Measurements from ENCODE around the gene TENM3. TPM values are rescaled to one million over a fixed set of nuclear protein-coding genes. Genes with fewer than 3 reads are reported as not detected.

The TENM3 gene
- total and polyA plus RNA-seq, 12 donors: 2.6 to 54.4 (median 42.8) TPM

GRCh38 chr4:182600856-182601255, 357.7 kb downstream of the TENM3 start:
- 82 to 97% (median 88%) methylated on average over 8 of the region's 8 CpGs for WGBS, 4 donors
- no peak overlapping the region for H3K27ac ChIP-seq
- no peak overlapping the region for H3K4me3 ChIP-seq

DNA sequence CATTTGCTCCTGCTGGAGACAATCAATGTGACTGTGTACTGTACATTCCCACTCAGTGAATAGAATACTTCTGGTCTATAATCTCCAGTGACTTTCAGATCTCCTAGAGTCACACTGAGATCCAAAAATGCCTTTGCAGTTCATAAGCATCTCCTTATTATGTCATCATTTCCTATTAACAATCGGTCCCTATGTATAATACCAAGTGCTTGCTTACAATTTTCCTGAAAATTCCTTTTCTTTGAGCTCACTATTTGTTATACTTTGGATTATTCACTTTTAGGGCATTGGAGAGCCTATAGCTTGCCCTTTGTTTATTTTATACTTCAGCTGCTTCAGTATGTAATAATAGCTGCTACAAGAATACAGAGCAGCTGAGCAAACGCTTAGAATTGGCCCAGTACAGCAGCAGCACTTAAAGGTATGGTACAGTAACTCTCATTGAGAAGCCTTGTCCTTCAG, 361.0 kb downstream of the TENM3 start:
- no peak for DNase-seq
- no peak overlapping the region for H3K4me3 ChIP-seq
- intact Hi-C loops (cut with DNase I): no loop called here
- no peaks in the 10 kb centered on the region for H3K27me3 ChIP-seq
- WGBS, 4 donors: 61 to 87% (median 74%) methylated on average over 2 of the region's 2 CpGs
- H3K27ac ChIP-seq: no peak overlapping the region
- no peak for TF ChIP-seq POLR2A (IDR thresholded peaks at IDR 0.05)
- TF ChIP-seq, protein P1, sequence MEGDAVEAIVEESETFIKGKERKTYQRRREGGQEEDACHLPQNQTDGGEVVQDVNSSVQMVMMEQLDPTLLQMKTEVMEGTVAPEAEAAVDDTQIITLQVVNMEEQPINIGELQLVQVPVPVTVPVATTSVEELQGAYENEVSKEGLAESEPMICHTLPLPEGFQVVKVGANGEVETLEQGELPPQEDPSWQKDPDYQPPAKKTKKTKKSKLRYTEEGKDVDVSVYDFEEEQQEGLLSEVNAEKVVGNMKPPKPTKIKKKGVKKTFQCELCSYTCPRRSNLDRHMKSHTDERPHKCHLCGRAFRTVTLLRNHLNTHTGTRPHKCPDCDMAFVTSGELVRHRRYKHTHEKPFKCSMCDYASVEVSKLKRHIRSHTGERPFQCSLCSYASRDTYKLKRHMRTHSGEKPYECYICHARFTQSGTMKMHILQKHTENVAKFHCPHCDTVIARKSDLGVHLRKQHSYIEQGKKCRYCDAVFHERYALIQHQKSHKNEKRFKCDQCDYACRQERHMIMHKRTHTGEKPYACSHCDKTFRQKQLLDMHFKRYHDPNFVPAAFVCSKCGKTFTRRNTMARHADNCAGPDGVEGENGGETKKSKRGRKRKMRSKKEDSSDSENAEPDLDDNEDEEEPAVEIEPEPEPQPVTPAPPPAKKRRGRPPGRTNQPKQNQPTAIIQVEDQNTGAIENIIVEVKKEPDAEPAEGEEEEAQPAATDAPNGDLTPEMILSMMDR (IDR thresholded peaks at IDR 0.05): no peak
- H3K36me3 ChIP-seq (replicated peaks in 1 of 2): no peaks in the 10 kb centered on the region
- no peaks in the 10 kb centered on the region for H3K4me1 ChIP-seq (replicated peaks in 1 of 2)
- H3K9me3 ChIP-seq (replicated peaks in 1 of 3): no peaks in the 10 kb centered on the region

More at GRCh38 chr4:182600856-182601255, 357.7 kb downstream of the TENM3 start:
- intact Hi-C loops (cut with DNase I): no loop called here
- DNase-seq: no peak
- Histone ChIP-seq H3K36me3 (replicated peaks in 1 of 2) (no peaks in the 10 kb centered on the region), H3K4me1 (replicated peaks in 1 of 2) (no peaks in the 10 kb centered on the region), H3K9me3 (replicated peaks in 1 of 3) (no peaks in the 10 kb centered on the region), H3K27me3 (no peaks in the 10 kb centered on the region)
- TF ChIP-seq POLR2A (IDR thresholded peaks at IDR 0.05): no peak
- TF ChIP-seq, protein P1 (IDR thresholded peaks at IDR 0.05): no peak

DNA sequence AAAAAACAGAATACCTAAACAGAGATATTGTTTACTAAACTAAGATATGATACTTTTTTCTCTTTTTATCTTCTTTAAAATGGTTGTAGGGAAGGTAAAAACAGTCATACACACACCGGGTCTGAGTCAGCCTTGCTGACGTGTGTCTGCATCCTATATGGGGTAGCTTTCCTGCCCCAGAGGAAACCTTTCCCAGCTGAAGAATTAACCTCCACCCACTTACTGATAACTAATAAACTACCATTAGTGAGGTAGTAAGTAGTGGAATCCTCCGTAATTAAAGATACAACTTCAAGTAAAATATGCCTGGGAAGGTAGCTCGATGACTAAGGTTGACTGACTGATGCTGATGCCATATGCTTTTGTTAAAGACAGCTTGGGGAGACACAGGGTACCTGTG, 361.8 kb downstream of the TENM3 start:
- DNase-seq: no peak
- Histone ChIP-seq H3K27me3 (no peaks in the 10 kb centered on the region), H3K4me1 (replicated peaks in 1 of 2) (no peaks in the 10 kb centered on the region), H3K9me3 (replicated peaks in 1 of 3) (no peaks in the 10 kb centered on the region), H3K36me3 (replicated peaks in 1 of 2) (no peaks in the 10 kb centered on the region), H3K4me3 (no peak overlapping the region), H3K27ac (no peak overlapping the region)
- TF ChIP-seq, protein P1 (IDR thresholded peaks at IDR 0.05): no peak
- TF ChIP-seq POLR2A (IDR thresholded peaks at IDR 0.05): no peak
- WGBS, 4 donors: 90 to 96% (median 94%) methylated on average over 4 of the region's 4 CpGs
- intact Hi-C loops (cut with DNase I): no loop called here

DNA sequence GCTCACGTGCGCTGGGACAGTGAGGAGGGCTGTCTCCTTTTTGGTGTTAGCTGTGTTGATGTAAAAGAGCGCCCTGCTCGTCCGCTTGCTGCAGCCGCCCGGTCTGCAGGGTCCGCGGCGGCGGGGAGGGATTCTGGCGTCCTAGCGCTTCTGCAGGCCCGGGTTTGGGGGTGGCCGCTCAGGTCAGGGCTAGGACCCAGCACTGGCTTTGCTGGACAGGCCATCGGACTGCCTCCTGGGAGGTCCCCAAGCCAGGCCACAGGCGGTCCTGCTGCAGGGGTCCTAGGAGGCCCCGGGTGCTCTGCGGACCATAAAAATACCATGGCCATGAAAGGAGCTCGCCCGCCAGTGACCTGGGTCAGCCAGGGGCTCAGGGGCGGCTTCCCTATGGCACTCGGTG, 365.3 kb downstream of the TENM3 start:
- H3K4me1 ChIP-seq (replicated peaks in 1 of 2): no peaks in the 10 kb centered on the region
- no peaks in the 10 kb centered on the region for H3K36me3 ChIP-seq (replicated peaks in 1 of 2)
- intact Hi-C loops (cut with DNase I): no loop called here
- WGBS, 4 donors: 97 to 98% (median 97%) methylated on average over 16 to 23 of the region's 23 CpGs
- H3K9me3 ChIP-seq (replicated peaks in 1 of 3): no peaks in the 10 kb centered on the region
- no peaks in the 10 kb centered on the region for H3K27me3 ChIP-seq
- DNase-seq: no peak
- TF ChIP-seq, protein P1 (IDR thresholded peaks at IDR 0.05): no peak
- no peak for TF ChIP-seq POLR2A (IDR thresholded peaks at IDR 0.05)
- no peak overlapping the region for H3K4me3 ChIP-seq
- H3K27ac ChIP-seq: no peak overlapping the region

All from adrenal gland (tissue), 12 donors.